C4-2B (cell line): ENCODE results near the gene IRAG1.

Experiments used
- CTCF ChIP-seq: fragments of 450-650 bp; conservative IDR thresholded peaks from 2 replicates; pipeline ENCODE4 v1.5.1; 2017; ENCODE audit warnings: mild to moderate bottlenecking
- ZFX ChIP-seq: fragments of 450-650 bp; IDR thresholded peaks from 2 replicates; pipeline ENCODE4 v1.6.1; 2017

GRCh38 chr11:10655943-10656576 is 37.5 kb downstream of the IRAG1 start:
- no peak for TF ChIP-seq CTCF
- no peak for TF ChIP-seq ZFX
